Common myeloid progenitor, CD34-positive (primary cell): ENCODE data around the gene TIMM44.
A peak's percentile ranks its signal among the peaks of the same experiment; 100 is the strongest.

Source experiments
- CTCF ChIA-PET: fragments of 350-600 bp; sonication (Branson Sonifier 250); formaldehyde crosslinking; loops from one replicate; lab custom pipeline; 2021; ENCODE audit warnings: antibody characterized with exemption; lab: Charles Lee
- POLR2A ChIA-PET: fragments of 350-600 bp; sonication (Branson Sonifier 250); formaldehyde crosslinking; loops from one replicate; lab custom pipeline; 2021; ENCODE audit warnings: antibody characterized with exemption; lab: Charles Lee
- DNase-seq, 3 donors: peaks; one replicate each; pipeline versions ENCODE4 v3.0.0 to v3.0.0-alpha.2; 2013
- H3K27ac ChIP-seq, 2 experiments: 1 replicate in 1 of 2; 2 replicates in 1 of 2; pipeline ENCODE4 v1.7.0; 2013; ENCODE audit warnings: inconsistent platforms in 2 of 2, low read length in 2 of 2, mild to moderate bottlenecking in 2 of 2, low read depth in 1 of 2, moderate library complexity in 1 of 2; ENCODE audit not compliant: severe bottlenecking in 2 of 2, insufficient read depth in 1 of 2, poor library complexity in 1 of 2
- H3K27me3 ChIP-seq, 5 experiments: replicated peaks in 2 of 5; 1 replicate in 3 of 5; 2 replicates in 2 of 5; pipeline versions ENCODE4 v1.6.1 to v1.7.0; 2013; ENCODE audit warnings: low read length in 4 of 5, mild to moderate bottlenecking in 2 of 5, moderate library complexity in 2 of 5, inconsistent platforms in 1 of 5; ENCODE audit not compliant: insufficient read depth in 5 of 5, control insufficient read depth in 4 of 5
- H3K36me3 ChIP-seq, 4 experiments: 1 replicate in 2 of 4; 2 replicates in 2 of 4; pipeline versions ENCODE4 v1.6.1 to v1.7.0; 2013; ENCODE audit warnings: low read length in 3 of 4, control low read depth in 1 of 4, mild to moderate bottlenecking in 1 of 4; ENCODE audit not compliant: control insufficient read depth in 4 of 4, insufficient read depth in 4 of 4
- H3K4me1 ChIP-seq, 4 experiments: 1 replicate in 3 of 4; 2 replicates in 1 of 4; pipeline versions ENCODE4 v1.6.1 to v1.7.1; 2013; ENCODE audit warnings: low read length in 3 of 4, mild to moderate bottlenecking in 3 of 4, control low read depth in 1 of 4, inconsistent platforms in 1 of 4, moderate library complexity in 1 of 4; ENCODE audit not compliant: control insufficient read depth in 4 of 4, insufficient read depth in 4 of 4; ENCODE audit errors: control extremely low read depth in 1 of 4
- H3K4me3 ChIP-seq, 7 experiments: 1 replicate in 4 of 7; 2 replicates in 3 of 7; pipeline versions ENCODE4 v1.5.1 to v1.7.0; 2013; ENCODE audit warnings: mild to moderate bottlenecking in 7 of 7, low read length in 6 of 7, moderate library complexity in 6 of 7, inconsistent platforms in 2 of 7, low read depth in 2 of 7, control low read depth in 1 of 7; ENCODE audit not compliant: insufficient read depth in 4 of 7, control insufficient read depth in 1 of 7; ENCODE audit errors: extremely low read depth in 1 of 7
- H3K9me3 ChIP-seq, 5 experiments: 1 replicate in 4 of 5; 2 replicates in 1 of 5; pipeline versions ENCODE4 v1.6.1 to v1.7.1; 2013; ENCODE audit warnings: low read length in 4 of 5, mild to moderate bottlenecking in 2 of 5, inconsistent platforms in 1 of 5, low read depth in 1 of 5, moderate library complexity in 1 of 5; ENCODE audit not compliant: control insufficient read depth in 4 of 5, insufficient read depth in 2 of 5; ENCODE audit errors: control extremely low read depth in 1 of 5
- WGBS: methylation state at CpG from one replicate; pipeline ENCODE4 v1.1.5; 2013; ENCODE audit not compliant: insufficient coverage; 5-methylcytosine and 5-hydroxymethylcytosine counted together

Gene TIMM44

DNA sequence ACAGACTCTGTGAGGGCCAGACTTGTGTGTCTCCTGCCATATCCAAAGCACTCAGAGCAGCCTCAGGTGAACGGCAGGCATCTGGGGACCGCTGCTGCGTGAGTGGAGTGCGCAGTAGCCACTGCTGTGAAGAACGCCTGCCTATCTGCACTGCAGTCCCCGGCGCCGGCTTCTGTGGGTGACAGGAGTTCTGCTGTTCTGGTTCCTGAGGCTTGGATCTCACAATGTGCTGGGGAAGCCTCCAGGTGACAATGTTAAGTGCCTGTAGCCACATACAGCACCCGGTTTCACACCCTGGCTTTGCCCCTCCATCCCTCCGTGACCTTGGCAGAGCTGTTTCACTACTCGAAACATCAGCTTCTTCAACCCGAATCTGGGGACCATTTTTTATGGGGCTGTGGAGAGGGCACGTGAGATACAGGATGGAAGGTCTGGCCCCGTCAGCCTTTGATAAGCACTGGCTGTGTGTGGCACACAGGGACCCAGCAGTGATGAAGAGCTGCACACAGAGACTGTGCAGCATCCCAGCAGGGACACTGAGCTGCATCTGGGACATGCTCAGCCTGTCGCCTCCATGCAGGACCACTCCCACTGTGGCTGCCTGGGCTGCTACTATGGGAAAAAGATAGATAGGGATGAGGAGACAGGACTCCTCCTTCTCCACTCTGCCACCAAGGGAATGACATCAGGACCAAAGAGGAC is 33.7 kb upstream of the TIMM44 start:
- ChIA-PET POLR2A (no interaction called here), CTCF (interaction anchor here (1.9 kb wide), 1 partner anchor 25 kb away, joined by 4 read pairs; no protein-coding TSS in a partner anchor)
- Histone ChIP-seq H3K4me3 (no peak overlapping the region), H3K27ac (no peak overlapping the region), H3K27me3 (no peaks in the 10 kb centered on the region), H3K4me1 (peaks cover 0 to 2% (median 0%) of the 10 kb centered on the region in 4 experiments), H3K9me3 (no peaks in the 10 kb centered on the region), H3K36me3 (peaks cover 9 to 85% (median 59%) of the 10 kb centered on the region in 4 experiments)
- WGBS = 97% methylated on average over 15 of the region's 15 CpGs
- no peak for DNase-seq

DNA sequence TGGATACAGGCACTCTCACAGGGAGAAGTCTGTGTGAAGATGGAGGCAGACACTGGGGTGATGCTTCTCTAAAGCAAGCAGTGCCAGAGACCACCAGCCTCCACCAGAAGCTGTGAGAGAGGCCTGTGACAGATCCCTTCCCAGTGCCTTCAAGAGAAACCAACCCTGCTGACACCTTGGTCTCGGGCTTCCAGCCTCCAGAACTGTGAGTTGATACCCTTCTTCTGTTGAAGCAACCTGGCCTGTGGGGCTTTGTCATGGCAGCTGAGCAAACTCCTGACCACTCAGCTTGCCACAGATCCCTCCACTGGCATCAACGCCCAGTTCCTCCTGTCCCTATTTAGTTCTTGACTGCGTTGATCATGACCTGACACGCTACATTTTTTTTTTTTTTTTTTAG is 33.0 kb upstream of the TIMM44 start:
- H3K4me3 ChIP-seq = no peak overlapping the region
- ChIA-PET POLR2A (interaction anchor here (0.7 kb wide), 1 partner anchor 262 kb away, joined by 4 read pairs; no protein-coding TSS in a partner anchor), CTCF (no interaction called here)
- 91% methylated on average over 1 of the region's 4 CpGs for WGBS
- H3K4me1 ChIP-seq = peaks cover 0 to 6% (median 4%) of the 10 kb centered on the region in 4 experiments
- no peaks in the 10 kb centered on the region for H3K27me3 ChIP-seq
- no peaks in the 10 kb centered on the region for H3K9me3 ChIP-seq
- no peak overlapping the region for H3K27ac ChIP-seq
- no peak for DNase-seq
- peaks cover 10 to 86% (median 59%) of the 10 kb centered on the region in 4 experiments for H3K36me3 ChIP-seq

DNA sequence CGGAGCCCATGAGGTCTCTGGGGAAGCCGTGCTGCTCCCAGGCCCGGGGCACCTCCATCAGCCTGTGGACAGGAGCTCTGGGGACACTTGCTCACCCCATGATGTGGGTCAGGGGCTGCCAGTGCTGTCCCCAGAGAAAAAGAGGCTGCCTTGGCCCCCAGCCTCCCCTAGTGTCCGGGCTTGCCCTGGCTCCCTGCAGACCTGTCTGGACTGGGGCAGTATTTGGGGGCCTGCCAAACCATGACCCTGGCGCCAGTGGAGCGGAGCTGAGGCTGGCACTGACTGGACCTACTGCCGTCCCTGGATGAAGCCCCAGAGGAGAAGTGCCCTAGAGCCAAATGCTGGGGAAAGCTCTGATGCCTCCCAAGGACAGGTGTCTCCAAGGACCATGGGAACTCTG is 31.6 kb upstream of the TIMM44 start:
- Histone ChIP-seq H3K27ac (no peak overlapping the region), H3K9me3 (no peaks in the 10 kb centered on the region), H3K27me3 (no peaks in the 10 kb centered on the region), H3K36me3 (peaks cover 10 to 80% (median 49%) of the 10 kb centered on the region in 4 experiments), H3K4me1 (peaks cover 0 to 9% (median 6%) of the 10 kb centered on the region in 4 experiments), H3K4me3 (no peak overlapping the region)
- CTCF ChIA-PET = interaction anchor here (0.9 to 3.0 kb wide), 5 partner anchors 14 to 210 kb away, joined by 3 to 13 read pairs (median 4); no protein-coding TSS in a partner anchor
- POLR2A ChIA-PET = no interaction called here
- no peak for DNase-seq
- WGBS = 99% methylated on average over 7 of the region's 7 CpGs

DNA sequence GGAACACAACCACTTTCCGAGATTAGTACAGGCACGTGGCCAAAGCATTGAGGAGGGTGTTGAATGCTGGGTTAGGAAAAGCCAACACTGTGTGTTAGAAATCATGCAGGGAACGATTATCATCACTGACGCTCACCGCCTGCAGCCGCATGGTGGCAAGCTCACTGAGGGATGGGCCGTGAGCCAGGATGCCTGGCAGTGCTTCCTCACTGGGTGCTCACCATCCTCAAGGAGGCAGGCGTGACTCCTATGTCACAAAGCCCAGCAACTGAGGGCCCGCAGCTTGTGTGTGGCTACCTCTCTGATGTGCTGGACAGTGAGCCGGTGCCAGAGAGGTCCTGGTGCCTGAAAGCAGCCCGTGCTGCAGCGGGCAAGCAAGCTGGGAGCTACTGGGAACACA is 30.4 kb upstream of the TIMM44 start:
- no peak overlapping the region for H3K27ac ChIP-seq
- H3K27me3 ChIP-seq = no peaks in the 10 kb centered on the region
- peaks cover 0 to 9% (median 6%) of the 10 kb centered on the region in 4 experiments for H3K4me1 ChIP-seq
- ChIA-PET CTCF (interaction anchor here (1.0 to 3.0 kb wide), 3 partner anchors 22 to 29 kb away, joined by 3 to 13 read pairs (median 5); no protein-coding TSS in a partner anchor), POLR2A (no interaction called here)
- peaks cover 16 to 77% (median 49%) of the 10 kb centered on the region in 4 experiments for H3K36me3 ChIP-seq
- DNase-seq = no peak
- H3K9me3 ChIP-seq = no peaks in the 10 kb centered on the region
- WGBS = 98% methylated on average over 12 of the region's 12 CpGs
- H3K4me3 ChIP-seq = no peak overlapping the region

DNA sequence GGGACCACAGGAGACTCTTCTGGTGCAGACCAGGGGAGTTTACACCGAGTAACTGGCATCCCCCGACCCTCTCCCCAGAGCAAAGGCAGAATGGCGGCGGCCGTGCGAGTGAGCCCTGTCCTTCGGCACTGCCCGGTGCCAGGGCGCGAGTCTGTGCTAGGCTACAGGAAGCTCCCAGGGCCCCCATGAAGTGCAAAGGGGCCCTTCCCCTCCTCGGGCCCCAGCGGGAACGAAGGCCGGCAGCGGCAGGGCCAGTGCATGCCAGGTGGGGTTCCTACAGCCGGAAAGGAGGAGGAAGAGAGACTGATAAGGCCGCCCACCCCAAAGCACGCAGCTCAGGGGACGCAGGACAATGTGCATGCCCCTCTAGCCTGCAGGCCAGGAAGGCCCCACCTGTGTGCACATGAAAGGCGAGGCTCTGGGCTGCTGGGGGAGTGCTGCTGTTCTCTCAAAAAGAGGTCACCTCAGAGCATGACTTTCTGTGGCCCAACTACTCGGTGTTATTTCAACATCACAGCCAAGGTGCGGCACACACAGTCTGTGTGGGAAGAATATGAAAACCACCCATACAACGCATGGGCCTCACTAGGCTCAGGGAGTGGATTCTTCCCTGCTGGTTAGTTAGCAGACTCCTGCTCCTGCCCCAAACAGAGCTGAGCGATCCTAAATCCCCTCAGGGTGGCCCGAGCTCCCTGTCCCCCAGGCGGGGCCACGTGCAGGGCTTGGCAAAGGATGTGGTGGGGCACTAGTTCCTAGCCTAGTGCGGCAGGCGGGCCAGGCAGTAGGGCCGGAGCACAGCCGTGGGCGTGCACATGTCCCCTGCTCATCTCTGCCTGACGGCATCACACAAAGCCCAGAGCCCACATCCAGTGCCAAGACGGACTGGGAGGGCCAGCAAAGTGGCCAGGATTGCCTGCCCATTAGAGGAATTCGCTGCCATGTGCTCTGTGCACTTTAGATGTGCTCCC is 28.4 kb upstream of the TIMM44 start:
- WGBS = 80% methylated on average over 29 of the region's 35 CpGs
- CTCF ChIA-PET = interaction anchor here (0.6 to 3.7 kb wide), 11 partner anchors 9 to 282 kb away, joined by 3 to 21 read pairs (median 4); partner anchors contain the start of gene TIMM44

DNA sequence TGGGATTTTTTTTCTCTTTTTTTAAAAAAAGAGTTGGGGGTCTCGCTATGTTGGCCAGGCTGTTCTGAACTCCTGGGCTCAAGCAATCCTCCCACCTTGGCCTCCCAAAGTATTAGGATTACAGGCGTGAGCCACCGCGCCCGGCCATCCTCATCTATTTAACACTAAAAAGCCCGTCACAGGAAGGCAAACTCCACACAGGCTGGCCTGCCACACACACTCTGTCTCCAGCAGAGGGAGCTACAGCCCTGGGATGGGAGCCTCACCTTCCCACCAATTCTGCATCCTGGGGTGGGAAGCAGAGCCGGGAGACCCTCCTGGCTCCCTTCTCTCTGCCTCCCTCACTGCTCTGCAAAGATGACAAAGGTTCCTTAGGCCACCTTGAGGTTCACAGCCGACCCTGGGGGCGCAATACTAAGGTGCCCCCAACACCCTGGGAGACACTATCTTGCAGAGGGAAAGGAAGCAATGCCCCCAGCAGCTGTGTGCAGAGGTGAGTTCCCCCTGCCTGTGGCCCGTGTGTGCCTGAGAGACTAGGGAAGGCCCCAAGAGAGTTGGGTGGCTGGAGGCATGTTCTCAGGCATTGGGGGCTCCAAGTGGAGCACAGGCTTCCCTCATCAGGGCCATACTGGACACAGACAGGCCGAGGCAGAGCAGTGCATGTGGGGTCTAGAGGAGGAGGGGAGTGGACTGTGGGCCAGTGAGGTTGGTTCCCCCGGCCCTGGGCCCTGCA is 27.4 kb upstream of the TIMM44 start:
- Histone ChIP-seq H3K9me3 (no peaks in the 10 kb centered on the region), H3K36me3 (peaks cover 21 to 82% (median 56%) of the 10 kb centered on the region in 4 experiments), H3K27me3 (no peaks in the 10 kb centered on the region), H3K4me1 (peaks cover 0 to 9% (median 6%) of the 10 kb centered on the region in 4 experiments), H3K4me3 (no peak overlapping the region), H3K27ac (no peak overlapping the region)
- DNase-seq = peak; percentile 26 to 44 (median 33)
- ChIA-PET CTCF (interaction anchor here (0.6 to 3.7 kb wide), 15 partner anchors 10 to 283 kb away, joined by 3 to 21 read pairs (median 4); partner anchors contain the start of gene TIMM44), POLR2A (interaction anchor here (1.0 kb wide), 1 partner anchor 27 kb away, joined by 3 read pairs; the partner anchor contains the start of gene TIMM44)
- 80% methylated on average over 9 of the region's 12 CpGs for WGBS

More for the DNA sequence above, 28.4 kb upstream of the TIMM44 start:
- DNase-seq = no peak
- POLR2A ChIA-PET = no interaction called here
- no peak overlapping the region for H3K4me3 ChIP-seq
- peaks cover 21 to 77% (median 50%) of the 10 kb centered on the region in 4 experiments for H3K36me3 ChIP-seq
- H3K27ac ChIP-seq = no peak overlapping the region
- H3K4me1 ChIP-seq = peaks cover 0 to 9% (median 6%) of the 10 kb centered on the region in 4 experiments
- no peaks in the 10 kb centered on the region for H3K27me3 ChIP-seq
- no peaks in the 10 kb centered on the region for H3K9me3 ChIP-seq
